Measurements from ENCODE around the gene CDR2. TPM values are rescaled to one million over a fixed set of nuclear protein-coding genes. Genes with fewer than 3 reads are reported as not detected.
"Not testable (repeated sequence)": the region's sequence is repeated elsewhere in the genome, so short reads cannot be mapped to it uniquely, and the experiment has no call there.

The CDR2 gene
- total RNA-seq, 1 experiment from 2014 or later = 29.3 TPM

DNA sequence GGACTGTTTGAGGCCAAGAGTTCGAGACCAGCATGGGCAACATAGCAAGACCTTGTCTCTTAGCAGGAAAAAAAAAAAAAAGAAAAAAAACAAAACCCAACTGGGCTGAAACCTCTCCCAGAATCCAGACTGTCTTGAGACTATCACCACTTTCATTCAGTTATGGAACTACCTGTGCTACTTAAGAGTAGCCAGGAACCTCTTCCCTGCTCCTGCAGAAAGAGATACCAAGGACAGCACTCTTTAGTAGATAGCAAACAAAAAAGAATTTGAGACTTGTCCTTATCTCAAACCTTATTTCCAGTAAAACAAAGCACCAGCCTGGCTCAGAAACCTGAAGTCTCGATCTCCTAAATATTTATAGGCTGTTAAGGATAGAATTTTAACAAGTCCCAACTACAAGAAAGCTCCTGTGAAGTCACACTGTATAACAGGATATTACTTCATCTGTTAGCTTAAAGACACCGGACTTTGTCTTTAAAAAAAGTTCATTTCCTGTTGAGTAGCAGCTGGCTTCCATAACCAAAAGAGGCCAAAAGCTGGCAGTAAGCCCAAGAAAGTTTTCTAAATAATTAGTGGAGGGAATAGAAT lies 5.1 kb downstream of the CDR2 start:
- CTCF ChIA-PET = no interaction called here
- POLR2A ChIA-PET (ENCODE audit: unreplicated experiment) = interaction anchor here (0.5 to 0.6 kb wide), 3 partner anchors 9 to 163 kb away, joined by 3 to 4 read pairs (median 3); no protein-coding TSS in a partner anchor
- peaks cover 42% of the 10 kb centered on the region for H3F3A ChIP-seq (ENCODE audit: insufficient read depth, low read depth)
- H3K27me3 ChIP-seq (ENCODE audit: insufficient read depth, low read depth) = no peaks in the 10 kb centered on the region
- no peaks in the 10 kb centered on the region for H3K9me3 ChIP-seq (ENCODE audit: insufficient read depth, low read depth)
- DNase-seq = no peak
- no peaks in the 10 kb centered on the region; the same call in none of the 2 replicates for H4K20me1 ChIP-seq (ENCODE audit: insufficient read depth)
- peaks cover 25% of the 10 kb centered on the region for H3K36me3 ChIP-seq (ENCODE audit: low read depth)
- intact Hi-C loops (cut with micrococcal nuclease; ENCODE audit: unreplicated experiment) = no loop called here
- TF ChIP-seq, protein P1, sequence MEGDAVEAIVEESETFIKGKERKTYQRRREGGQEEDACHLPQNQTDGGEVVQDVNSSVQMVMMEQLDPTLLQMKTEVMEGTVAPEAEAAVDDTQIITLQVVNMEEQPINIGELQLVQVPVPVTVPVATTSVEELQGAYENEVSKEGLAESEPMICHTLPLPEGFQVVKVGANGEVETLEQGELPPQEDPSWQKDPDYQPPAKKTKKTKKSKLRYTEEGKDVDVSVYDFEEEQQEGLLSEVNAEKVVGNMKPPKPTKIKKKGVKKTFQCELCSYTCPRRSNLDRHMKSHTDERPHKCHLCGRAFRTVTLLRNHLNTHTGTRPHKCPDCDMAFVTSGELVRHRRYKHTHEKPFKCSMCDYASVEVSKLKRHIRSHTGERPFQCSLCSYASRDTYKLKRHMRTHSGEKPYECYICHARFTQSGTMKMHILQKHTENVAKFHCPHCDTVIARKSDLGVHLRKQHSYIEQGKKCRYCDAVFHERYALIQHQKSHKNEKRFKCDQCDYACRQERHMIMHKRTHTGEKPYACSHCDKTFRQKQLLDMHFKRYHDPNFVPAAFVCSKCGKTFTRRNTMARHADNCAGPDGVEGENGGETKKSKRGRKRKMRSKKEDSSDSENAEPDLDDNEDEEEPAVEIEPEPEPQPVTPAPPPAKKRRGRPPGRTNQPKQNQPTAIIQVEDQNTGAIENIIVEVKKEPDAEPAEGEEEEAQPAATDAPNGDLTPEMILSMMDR (conservative IDR thresholded peaks at IDR 0.05) = no peak
- TF ChIP-seq EZH2 (IDR thresholded peaks at IDR 0.05; ENCODE audit: low read depth) = no peak
- H3K4me2 ChIP-seq = peak overlapping the region; percentile 93
- no peaks in the 10 kb centered on the region for H3K9me2 ChIP-seq (ENCODE audit: insufficient read depth)
- peaks cover 63% of the 10 kb centered on the region for H3K4me1 ChIP-seq (replicated peaks; ENCODE audit: insufficient read depth)
- no peak overlapping the region for H2AFZ ChIP-seq
- H3K27ac ChIP-seq = peak overlapping the region; percentile 71
- BruUV-seq (replicated peaks) = no TSS peak
- peaks cover 99% of the 10 kb centered on the region for H3K79me2 ChIP-seq (ENCODE audit: low read depth)
- peak overlapping the region; percentile 16; the same call in 1 of the 2 replicates for H3K4me3 ChIP-seq

DNA sequence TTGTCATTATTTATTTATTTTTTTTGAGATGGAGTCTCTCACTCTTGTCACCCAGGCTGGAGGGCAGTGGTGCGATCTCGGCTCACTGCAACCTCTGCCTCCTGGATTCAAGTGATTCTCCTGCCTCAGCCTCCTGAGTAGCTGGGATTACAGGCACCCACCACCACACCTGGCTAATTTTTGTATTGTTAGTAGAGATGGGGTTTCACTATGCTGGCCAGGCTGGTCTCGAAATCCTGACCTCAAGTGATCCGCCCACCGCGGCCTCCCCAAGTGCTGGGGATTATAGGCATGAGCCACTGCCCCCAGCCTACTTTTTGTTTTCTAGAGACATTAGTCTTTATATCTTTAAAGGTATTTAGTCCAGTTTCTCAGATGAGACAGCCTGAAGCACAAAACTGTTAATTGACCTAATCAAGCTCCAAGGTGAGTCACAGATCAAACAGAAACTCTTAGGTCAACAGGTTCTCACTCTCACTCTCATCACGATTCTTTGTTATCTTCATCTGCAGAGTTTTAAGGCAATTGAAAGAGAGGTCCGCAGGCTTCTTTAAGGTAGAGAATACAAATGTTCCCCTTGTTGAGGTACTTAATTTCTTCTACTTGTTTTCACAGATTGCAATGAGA lies 6.1 kb downstream of the CDR2 start:
- peak in 1 of 2 experiments; percentile 73 for DNase-seq
- H2AFZ ChIP-seq; H3K9me2 ChIP-seq (ENCODE audit: insufficient read depth); CTCF ChIA-PET; H3K9me3 ChIP-seq (ENCODE audit: insufficient read depth, low read depth); BruUV-seq (replicated peaks); H3K4me3 ChIP-seq; intact Hi-C loops (cut with micrococcal nuclease; ENCODE audit: unreplicated experiment); H4K20me1 ChIP-seq (ENCODE audit: insufficient read depth); H3K27me3 ChIP-seq (ENCODE audit: insufficient read depth, low read depth): not testable (repeated sequence)
- peaks cover 96% of the 10 kb centered on the region for H3K79me2 ChIP-seq (ENCODE audit: low read depth)
- peak overlapping the region; percentile 71 for H3K27ac ChIP-seq
- POLR2A ChIA-PET (ENCODE audit: unreplicated experiment) = interaction anchor here (0.6 kb wide), 1 partner anchor 34 kb away, joined by 3 read pairs; no protein-coding TSS in a partner anchor
- H3K4me2 ChIP-seq = peak overlapping the region; percentile 93
- H3K36me3 ChIP-seq (ENCODE audit: low read depth) = peaks cover 34% of the 10 kb centered on the region
- H3K4me1 ChIP-seq (replicated peaks; ENCODE audit: insufficient read depth) = peaks cover 63% of the 10 kb centered on the region
- H3F3A ChIP-seq (ENCODE audit: insufficient read depth, low read depth) = peaks cover 45% of the 10 kb centered on the region

DNA sequence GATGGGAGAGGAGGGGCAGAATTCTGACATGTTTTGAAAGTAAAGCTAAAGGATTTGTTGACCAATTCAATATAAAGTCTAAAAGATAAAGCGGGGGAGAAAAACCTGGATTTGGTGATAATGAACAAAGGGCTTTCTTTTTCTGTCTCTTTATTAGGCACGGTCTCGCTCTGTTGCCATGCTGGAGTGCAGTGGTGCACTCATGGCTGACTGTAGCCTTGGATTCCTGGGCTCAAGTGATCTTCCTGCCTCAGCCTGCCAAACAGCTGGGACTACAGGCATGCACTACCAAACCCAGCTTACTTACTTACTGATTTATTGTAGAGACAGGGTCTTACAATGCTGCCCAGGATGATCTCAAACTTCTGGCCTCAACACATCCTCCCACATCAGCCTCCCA lies 7.5 kb downstream of the CDR2 start:
- intact Hi-C loops (cut with micrococcal nuclease; ENCODE audit: unreplicated experiment) = no loop called here
- Histone ChIP-seq H3K4me3 (no peak overlapping the region), H3K9me2 (ENCODE audit: insufficient read depth) (no peaks in the 10 kb centered on the region), H3F3A (ENCODE audit: insufficient read depth, low read depth) (peaks cover 39% of the 10 kb centered on the region), H3K4me2 (no peak overlapping the region), H3K79me2 (ENCODE audit: low read depth) (peaks cover 88% of the 10 kb centered on the region), H2AFZ (no peak overlapping the region), H3K9me3 (ENCODE audit: insufficient read depth, low read depth) (no peaks in the 10 kb centered on the region), H3K27ac (no peak overlapping the region; the same call in 1 of the 2 replicates), H3K4me1 (replicated peaks; ENCODE audit: insufficient read depth) (peaks cover 53% of the 10 kb centered on the region), H4K20me1 (ENCODE audit: insufficient read depth) (no peaks in the 10 kb centered on the region; the same call in none of the 2 replicates), H3K36me3 (ENCODE audit: low read depth) (peaks cover 44% of the 10 kb centered on the region), H3K27me3 (ENCODE audit: insufficient read depth, low read depth) (no peaks in the 10 kb centered on the region)
- ChIA-PET CTCF (no interaction called here), POLR2A (ENCODE audit: unreplicated experiment) (no interaction called here)
- BruUV-seq (replicated peaks) = no TSS peak
- TF ChIP-seq, protein P1 (conservative IDR thresholded peaks at IDR 0.05) = no peak
- TF ChIP-seq EZH2 (IDR thresholded peaks at IDR 0.05; ENCODE audit: low read depth) = no peak
- no peak for DNase-seq
